ENCODE results near the gene MYPOP.

The MYPOP gene

GRCh38 chr19:45879055-45879454, 23.4 kb downstream of the MYPOP start:
- H3K4me3 ChIP-seq (ENCODE audit: low read depth, low read length): no peak overlapping the region
- no peak for DNase-seq (ENCODE audit: low read depth)

GRCh38 chr19:45878043-45878794, 24.2 kb downstream of the MYPOP start:
- no peak overlapping the region for H3K4me3 ChIP-seq (ENCODE audit: low read depth, low read length)
- TF ChIP-seq CTCF (IDR thresholded peaks at IDR 0.05; ENCODE audit: insufficient read depth, low read depth, low read length, missing control alignments): no peak
- no peak for DNase-seq (ENCODE audit: low read depth)

More at GRCh38 chr19:45879055-45879454, 23.4 kb downstream of the MYPOP start:
- no peak for TF ChIP-seq CTCF (IDR thresholded peaks at IDR 0.05; ENCODE audit: insufficient read depth, low read depth, low read length, missing control alignments)

- DNase-seq (ENCODE audit: low read depth): no peak
- no peak for TF ChIP-seq CTCF (IDR thresholded peaks at IDR 0.05; ENCODE audit: insufficient read depth, low read depth, low read length, missing control alignments)
- no peak overlapping the region for H3K4me3 ChIP-seq (ENCODE audit: low read depth, low read length)
These were observed 25.8 kb downstream of the MYPOP start for GRCh38 chr19:45876411-45877197.

- no peak overlapping the region for H3K4me3 ChIP-seq (ENCODE audit: low read depth, low read length)
- no peak for TF ChIP-seq CTCF (IDR thresholded peaks at IDR 0.05; ENCODE audit: insufficient read depth, low read depth, low read length, missing control alignments)
- DNase-seq (ENCODE audit: low read depth): peak; percentile 40
These were observed 26.3 kb downstream of the MYPOP start for GRCh38 chr19:45876161-45876410.

GRCh38 chr19:45874620-45874966, 27.8 kb downstream of the MYPOP start:
- no peak for DNase-seq (ENCODE audit: low read depth)
- no peak for TF ChIP-seq CTCF (IDR thresholded peaks at IDR 0.05; ENCODE audit: insufficient read depth, low read depth, low read length, missing control alignments)
- no peak overlapping the region for H3K4me3 ChIP-seq (ENCODE audit: low read depth, low read length)

- no peak for TF ChIP-seq CTCF (IDR thresholded peaks at IDR 0.05; ENCODE audit: insufficient read depth, low read depth, low read length, missing control alignments)
These were observed 29.1 kb downstream of the MYPOP start for GRCh38 chr19:45873219-45873772.

More at GRCh38 chr19:45873219-45873772, 29.1 kb downstream of the MYPOP start:
- no peak overlapping the region for H3K4me3 ChIP-seq (ENCODE audit: low read depth, low read length)
- no peak for DNase-seq (ENCODE audit: low read depth)

Data from GM12865 (cell line).